ENCODE results near the gene PCSK6.

DNA sequence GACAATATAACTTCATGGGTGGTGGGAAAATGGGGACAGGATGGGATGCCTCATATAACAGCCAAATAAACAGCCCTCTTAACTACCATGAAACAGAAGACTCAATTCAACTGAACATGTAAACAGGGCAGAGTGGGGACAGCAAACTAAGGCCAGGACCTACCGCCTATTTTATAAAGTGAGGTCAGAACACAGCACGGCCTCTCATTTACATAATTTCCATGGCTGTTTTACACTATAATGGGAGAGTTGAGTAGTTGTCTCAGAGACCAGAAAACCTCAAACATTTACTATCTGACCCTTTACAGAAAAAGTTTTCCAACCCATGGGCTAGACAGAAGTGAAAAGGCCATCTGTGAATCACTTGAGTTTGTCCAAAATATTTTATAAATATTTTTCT lies 137.8 kb downstream of the PCSK6 start:
- TF ChIP-seq GATA2 (IDR thresholded peaks at IDR 0.05; ENCODE audit: low read depth, low read length) (no peak), GATA3 (IDR thresholded peaks at IDR 0.05; ENCODE audit: low read depth, low read length) (no peak)
